Measurements from ENCODE around the gene KAT2B.
"Not testable (repeated sequence)": the region's sequence is repeated elsewhere in the genome, so short reads cannot be mapped to it uniquely, and the experiment has no call there.

The KAT2B gene

GRCh38 chr3:20039765-20040547 lies at the start of gene KAT2B:
Gene KAT2B (plus strand): TSS chr3:20040446. CDS start chr3:20040478, 32 bp downstream.
- DNase-seq: peak; percentile 85

- no peak for DNase-seq
Observed at GRCh38 chr3:19994796-19995195, 45.5 kb upstream of the KAT2B start.

GRCh38 chr3:19997502-19997901 lies 42.7 kb upstream of the KAT2B start:
- DNase-seq: no peak

- DNase-seq: no peak
Observed at GRCh38 chr3:20001932-20002331, 38.3 kb upstream of the KAT2B start.

GRCh38 chr3:20007960-20008359 lies 32.3 kb upstream of the KAT2B start:
- no peak for DNase-seq

- DNase-seq: no peak
Observed at GRCh38 chr3:20008646-20009045, 31.6 kb upstream of the KAT2B start.

- DNase-seq: no peak
Observed at GRCh38 chr3:20012164-20012563, 28.1 kb upstream of the KAT2B start, which contains the start of gene PP2D1. Gene PP2D1 (minus strand): TSS chr3:20012264. CDS start chr3:20012072, 192 bp downstream.

- no peak for DNase-seq
Observed at GRCh38 chr3:20013396-20013795, 26.9 kb upstream of the KAT2B start.

- no peak for DNase-seq
Observed at GRCh38 chr3:20015525-20015924, 24.7 kb upstream of the KAT2B start.

GRCh38 chr3:20016076-20016475 lies 24.2 kb upstream of the KAT2B start:
- DNase-seq: not testable (repeated sequence)

GRCh38 chr3:20022954-20023622 lies 17.2 kb upstream of the KAT2B start:
- no peak for DNase-seq

- DNase-seq: no peak
Observed at GRCh38 chr3:20023623-20024405, 16.4 kb upstream of the KAT2B start.

GRCh38 chr3:20027136-20027535 lies 13.1 kb upstream of the KAT2B start:
- no peak for DNase-seq

GRCh38 chr3:20028905-20029331 lies 11.3 kb upstream of the KAT2B start:
- no peak for DNase-seq

- not testable (repeated sequence) for DNase-seq
Observed at GRCh38 chr3:20031939-20032338, 8.3 kb upstream of the KAT2B start.

GRCh38 chr3:20035019-20035418 lies 5.2 kb upstream of the KAT2B start:
- no peak for DNase-seq

- no peak for DNase-seq
Observed at GRCh38 chr3:20037255-20037996, 2.8 kb upstream of the KAT2B start.

GRCh38 chr3:20038699-20039465 lies 1.4 kb upstream of the KAT2B start:
- DNase-seq: no peak

GRCh38 chr3:20039466-20039764 lies 831 bp upstream of the KAT2B start:
- DNase-seq: no peak

- DNase-seq: peak; percentile 55
Observed at GRCh38 chr3:20040548-20041196, 426 bp downstream of the KAT2B start.

- DNase-seq: peak; percentile 71
Observed at GRCh38 chr3:20041197-20041780, 1.0 kb downstream of the KAT2B start.

Data from CD4-positive, alpha-beta T cell treated with Interferon gamma for 1 hour (primary cell).